ENCODE data around the gene CCDC27.

Gene CCDC27

GRCh38 chr1:3743421-3743820 is 8.8 kb upstream of the CCDC27 start:
- TF ChIP-seq CTCF (IDR thresholded peaks at IDR 0.05), result no peak
- TF ChIP-seq ZFX (IDR thresholded peaks at IDR 0.05; ENCODE audit: borderline replicate concordance), result no peak
- no peak overlapping the region for H3K27ac ChIP-seq

- no peak for TF ChIP-seq CTCF (IDR thresholded peaks at IDR 0.05)
- TF ChIP-seq ZFX (IDR thresholded peaks at IDR 0.05; ENCODE audit: borderline replicate concordance), result no peak
- no peak overlapping the region for H3K27ac ChIP-seq
Measured at GRCh38 chr1:3743826-3744225, 8.4 kb upstream of the CCDC27 start.

GRCh38 chr1:3744646-3745045 is 7.6 kb upstream of the CCDC27 start:
- no peak overlapping the region for H3K27ac ChIP-seq
- TF ChIP-seq ZFX (IDR thresholded peaks at IDR 0.05; ENCODE audit: borderline replicate concordance) (no peak), CTCF (IDR thresholded peaks at IDR 0.05) (no peak)

GRCh38 chr1:3745071-3745470 is 7.2 kb upstream of the CCDC27 start:
- H3K27ac ChIP-seq, result no peak overlapping the region
- no peak for TF ChIP-seq ZFX (IDR thresholded peaks at IDR 0.05; ENCODE audit: borderline replicate concordance)
- TF ChIP-seq CTCF (IDR thresholded peaks at IDR 0.05), result no peak

GRCh38 chr1:3745590-3746381 is 6.5 kb upstream of the CCDC27 start:
- peak overlapping the region; percentile 52; the same call in 1 of the 2 replicates for H3K27ac ChIP-seq
- TF ChIP-seq ZFX (IDR thresholded peaks at IDR 0.05; ENCODE audit: borderline replicate concordance) (no peak), CTCF (IDR thresholded peaks at IDR 0.05) (no peak)

GRCh38 chr1:3746389-3746829 is 5.8 kb upstream of the CCDC27 start:
- TF ChIP-seq ZFX (IDR thresholded peaks at IDR 0.05; ENCODE audit: borderline replicate concordance), result no peak
- no peak for TF ChIP-seq CTCF (IDR thresholded peaks at IDR 0.05)
- peak overlapping the region; percentile 52 for H3K27ac ChIP-seq

- no peak for TF ChIP-seq ZFX (IDR thresholded peaks at IDR 0.05; ENCODE audit: borderline replicate concordance)
- TF ChIP-seq CTCF (IDR thresholded peaks at IDR 0.05), result no peak
Measured at GRCh38 chr1:3746830-3747521, 5.3 kb upstream of the CCDC27 start.

More at GRCh38 chr1:3746830-3747521, 5.3 kb upstream of the CCDC27 start:
- peak overlapping the region; percentile 52 for H3K27ac ChIP-seq

Data from 22Rv1 (cell line).